PC-3 (cell line): ENCODE data around the gene ZBTB12.

Experiments used
- CTCF ChIP-seq: fragments of 300-600 bp; sonication (generic); conservative IDR thresholded peaks from 2 replicates; pipeline ENCODE4 v1.5.1; 2017; ENCODE audit warnings: antibody characterized with exemption, low read depth, mild to moderate bottlenecking, low read length
- EZH2 ChIP-seq: fragments of 300-600 bp; sonication (generic); IDR thresholded peaks from one replicate; pipeline ENCODE4 v1.6.1; 2017; ENCODE audit warnings: antibody characterized with exemption, mild to moderate bottlenecking, low read length; ENCODE audit not compliant: unreplicated experiment

- TF ChIP-seq EZH2 (no peak), CTCF (no peak)
Measured at GRCh38 chr6:31880616-31881015, 21.3 kb downstream of the ZBTB12 start.
